GM12891 (cell line): ENCODE results near the gene USF2.

Experiments
- POLR2A ChIP-seq: IDR thresholded peaks from 2 replicates; pipeline ENCODE4 v1.6.1; 2011; ENCODE audit warnings: low read depth, low read length, control low read depth
- POLR2AphosphoS5 ChIP-seq: IDR thresholded peaks from 2 replicates; pipeline ENCODE4 v1.6.1; 2011; ENCODE audit warnings: low read depth, low read length, control low read depth
- POU2F2 ChIP-seq: IDR thresholded peaks from 2 replicates; pipeline ENCODE4 v1.6.1; 2011; ENCODE audit warnings: low read depth, mild to moderate bottlenecking, control low read depth, low read length, moderate library complexity
- TAF1 ChIP-seq: IDR thresholded peaks from 2 replicates; pipeline ENCODE4 v1.6.1; 2011; ENCODE audit warnings: low read depth, low read length, control low read depth

DNA sequence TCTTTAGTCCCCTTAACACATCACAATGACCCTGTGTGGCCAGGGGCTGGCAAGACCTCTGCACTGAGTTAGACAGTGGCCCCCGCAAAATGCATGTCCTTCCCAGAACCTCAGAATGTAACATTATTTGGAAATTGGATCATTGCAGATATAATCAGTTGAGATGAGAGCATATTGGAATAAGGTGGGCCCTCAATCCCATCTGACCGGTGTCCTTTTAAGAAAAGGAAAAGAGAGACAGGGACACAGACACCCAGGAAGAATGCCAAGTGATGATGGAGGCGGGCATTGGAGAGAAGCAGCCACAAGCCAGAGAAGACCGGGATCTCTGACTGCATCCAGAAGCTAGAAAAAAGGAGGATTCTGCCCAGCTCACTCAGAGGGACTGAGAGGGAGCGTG, 42.0 kb upstream of the USF2 start:
- no peak for TF ChIP-seq POLR2A
- no peak for TF ChIP-seq TAF1
- TF ChIP-seq POLR2AphosphoS5 = no peak
- no peak for TF ChIP-seq POU2F2
